ENCODE measurements around the gene TMEM132D. TPM values are rescaled to one million over a fixed set of nuclear protein-coding genes. Genes with fewer than 3 reads are reported as not detected.

Gene TMEM132D
- total RNA-seq, 1 experiment from 2014 or later, result 0.26 TPM

DNA sequence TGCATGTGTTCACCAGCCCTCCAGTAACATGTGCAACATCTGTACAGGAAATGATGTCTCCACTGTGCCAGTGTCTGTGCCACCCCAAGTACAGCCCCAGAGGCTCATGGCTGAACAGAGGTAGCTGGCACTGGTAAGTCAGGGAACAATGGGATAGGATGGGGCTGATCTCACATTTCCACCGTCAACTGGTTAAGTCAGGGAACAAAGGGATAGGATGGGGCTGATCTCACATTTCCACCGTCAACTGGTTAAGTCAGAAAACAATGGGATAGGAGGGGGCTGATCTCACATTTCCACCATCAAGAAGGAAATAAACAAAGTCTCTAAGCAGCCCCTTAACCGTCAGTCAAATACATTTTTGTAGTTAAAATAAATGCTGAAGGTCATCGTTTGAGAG, 246.6 kb downstream of the TMEM132D start:
- H3K36me3 ChIP-seq, result no peaks in the 10 kb centered on the region
- H3K4me1 ChIP-seq, result peaks cover 4% of the 10 kb centered on the region; the same call in 1 of the 2 replicates
- H3K4me3 ChIP-seq, result no peak overlapping the region
- H3K27ac ChIP-seq, result no peak overlapping the region
- no peaks in the 10 kb centered on the region for H3K27me3 ChIP-seq
- no peaks in the 10 kb centered on the region for H3K9me3 ChIP-seq (replicated peaks)
- no peak for DNase-seq

DNA sequence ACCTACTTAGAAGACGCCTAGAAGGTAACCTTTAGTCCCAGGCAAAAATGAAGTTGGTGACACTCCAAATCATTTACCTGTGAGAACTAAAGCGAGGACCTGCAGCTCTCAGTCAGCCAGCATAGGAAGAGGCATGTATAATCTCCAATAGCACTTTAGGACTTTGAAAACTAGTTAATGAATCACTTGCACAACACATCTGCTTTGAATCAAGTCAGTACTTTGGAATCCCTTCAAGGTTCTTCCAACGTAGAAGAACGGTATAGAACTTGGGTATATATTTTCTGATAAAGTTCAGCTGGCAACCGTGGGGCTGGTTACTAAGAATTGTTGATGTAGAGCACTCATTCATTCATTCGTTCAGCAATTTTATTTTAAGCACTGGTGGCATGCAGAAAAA, 251.9 kb downstream of the TMEM132D start:
- H3K27ac ChIP-seq, result no peak overlapping the region
- H3K27me3 ChIP-seq, result no peaks in the 10 kb centered on the region
- H3K4me3 ChIP-seq, result no peak overlapping the region

GRCh38 chr12:129641926-129642325, 261.9 kb downstream of the TMEM132D start:
- Histone ChIP-seq H3K4me3 (no peak overlapping the region), H3K27ac (no peak overlapping the region), H3K36me3 (no peaks in the 10 kb centered on the region), H3K9me3 (replicated peaks) (no peaks in the 10 kb centered on the region), H3K27me3 (no peaks in the 10 kb centered on the region), H3K4me1 (no peaks in the 10 kb centered on the region)
- no peak for DNase-seq

More for the DNA sequence above, 251.9 kb downstream of the TMEM132D start:
- no peaks in the 10 kb centered on the region for H3K4me1 ChIP-seq
- no peaks in the 10 kb centered on the region for H3K9me3 ChIP-seq (replicated peaks)
- DNase-seq, result no peak
- no peaks in the 10 kb centered on the region for H3K36me3 ChIP-seq

DNA sequence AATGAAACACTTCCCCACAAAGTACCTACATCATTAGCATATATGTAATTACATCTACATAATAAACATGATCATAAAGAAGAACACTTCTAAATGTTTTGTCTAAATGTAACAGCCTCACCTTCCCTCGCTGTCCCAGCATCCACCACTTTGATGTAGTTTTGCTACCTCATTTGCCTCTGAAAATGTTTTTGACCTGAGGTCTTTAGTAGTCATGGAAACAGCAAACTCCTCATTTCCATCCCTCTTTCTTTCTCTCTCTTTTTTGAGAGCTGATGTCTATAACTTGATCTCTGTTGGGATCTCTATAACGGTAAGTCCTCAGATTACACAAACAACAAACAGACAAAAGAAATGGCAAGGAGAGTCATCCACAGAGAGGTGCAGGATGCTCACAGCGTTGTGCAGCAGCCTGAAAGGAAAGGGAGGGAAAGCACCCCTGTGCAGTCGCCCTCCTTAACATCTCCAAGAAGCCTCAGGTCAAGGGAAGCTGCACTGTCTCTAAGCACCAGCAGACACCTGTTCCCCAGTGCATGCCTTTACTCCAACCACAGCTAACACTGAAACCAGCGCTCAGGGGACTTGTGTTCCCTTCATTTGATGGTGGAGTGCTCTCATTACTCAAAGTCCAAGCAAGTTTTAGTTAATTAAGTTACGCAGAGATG, 268.7 kb downstream of the TMEM132D start:
- DNase-seq, result no peak

GRCh38 chr12:129631316-129631715, 272.5 kb downstream of the TMEM132D start:
- no peaks in the 10 kb centered on the region for H3K9me3 ChIP-seq (replicated peaks)
- no peaks in the 10 kb centered on the region for H3K36me3 ChIP-seq
- no peaks in the 10 kb centered on the region for H3K27me3 ChIP-seq
- no peak overlapping the region for H3K27ac ChIP-seq
- DNase-seq, result no peak
- H3K4me3 ChIP-seq, result no peak overlapping the region
- H3K4me1 ChIP-seq, result peaks cover 11% of the 10 kb centered on the region

More for the DNA sequence above, 268.7 kb downstream of the TMEM132D start:
- no peak overlapping the region for H3K27ac ChIP-seq
- peaks cover 6% of the 10 kb centered on the region for H3K4me1 ChIP-seq
- no peaks in the 10 kb centered on the region for H3K36me3 ChIP-seq
- no peak overlapping the region for H3K4me3 ChIP-seq
- no peaks in the 10 kb centered on the region for H3K9me3 ChIP-seq (replicated peaks)
- H3K27me3 ChIP-seq, result no peaks in the 10 kb centered on the region

DNA sequence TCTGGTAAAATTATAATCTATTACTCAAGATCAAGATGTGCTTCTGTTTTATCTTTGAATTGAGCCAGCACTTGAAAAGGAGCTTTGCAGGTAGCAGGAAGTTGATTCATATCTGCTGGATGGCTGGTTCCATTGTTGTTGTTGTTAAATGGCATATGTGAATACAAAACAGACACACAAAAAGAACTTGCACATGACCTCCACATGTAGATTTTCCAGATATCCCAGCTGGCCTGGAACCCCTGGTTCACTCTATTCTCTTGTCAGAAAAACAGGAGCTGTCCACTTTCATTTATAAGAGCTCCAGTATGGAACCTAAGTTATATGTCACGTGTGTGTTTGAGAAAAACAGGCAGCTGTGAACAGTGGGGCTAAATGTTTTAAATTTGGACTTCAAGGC, 273.9 kb downstream of the TMEM132D start:
- Histone ChIP-seq H3K4me1 (peaks cover 11% of the 10 kb centered on the region), H3K4me3 (no peak overlapping the region), H3K27me3 (no peaks in the 10 kb centered on the region), H3K9me3 (replicated peaks) (no peaks in the 10 kb centered on the region), H3K27ac (no peak overlapping the region), H3K36me3 (no peaks in the 10 kb centered on the region)
- peak in 1 of 2 experiments; percentile 44 for DNase-seq

DNA sequence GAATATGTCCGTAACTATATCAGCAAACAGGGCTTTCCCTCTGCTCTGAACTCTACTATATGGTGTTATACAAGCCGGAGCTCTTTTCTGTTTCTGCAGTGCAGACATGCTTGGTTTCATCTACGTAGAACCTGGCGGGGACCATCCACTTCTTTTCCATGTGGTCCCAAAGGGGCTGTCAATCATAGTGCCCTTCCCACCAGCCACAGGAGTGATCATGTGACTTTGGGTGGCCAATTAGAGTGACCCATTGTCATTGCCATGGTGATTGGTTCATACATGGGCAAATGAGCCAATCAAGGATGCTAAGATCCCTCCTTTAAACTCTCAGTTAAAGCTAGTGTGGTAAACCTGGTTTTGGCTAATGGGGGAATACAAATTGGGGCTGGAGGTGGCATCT, 281.3 kb downstream of the TMEM132D start:
- H3K9me3 ChIP-seq (replicated peaks), result no peaks in the 10 kb centered on the region
- H3K4me1 ChIP-seq, result no peaks in the 10 kb centered on the region
- H3K36me3 ChIP-seq, result no peaks in the 10 kb centered on the region
- no peak overlapping the region for H3K4me3 ChIP-seq
- DNase-seq, result no peak
- no peak overlapping the region for H3K27ac ChIP-seq
- no peaks in the 10 kb centered on the region for H3K27me3 ChIP-seq

DNA sequence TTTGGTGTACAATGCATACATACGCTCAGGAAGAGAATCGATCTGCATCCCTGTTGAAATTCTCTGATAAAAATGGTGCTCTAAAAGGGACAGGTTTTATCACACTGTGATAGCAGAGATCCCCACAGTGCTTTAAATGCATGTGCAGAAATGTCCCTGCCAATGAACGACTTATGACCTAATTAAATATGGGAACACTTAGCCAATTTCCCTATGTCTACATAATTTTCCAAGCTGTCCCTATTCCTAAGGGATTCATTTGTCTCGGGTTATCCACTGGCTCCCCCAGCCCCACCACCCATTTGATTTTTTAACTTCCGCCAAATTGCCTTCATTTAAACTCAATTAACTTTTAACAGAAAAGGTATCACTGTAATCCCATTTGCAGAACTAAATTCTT, 284.6 kb downstream of the TMEM132D start:
- H3K4me1 ChIP-seq, result peaks cover 6% of the 10 kb centered on the region
- no peaks in the 10 kb centered on the region for H3K9me3 ChIP-seq (replicated peaks)

DNA sequence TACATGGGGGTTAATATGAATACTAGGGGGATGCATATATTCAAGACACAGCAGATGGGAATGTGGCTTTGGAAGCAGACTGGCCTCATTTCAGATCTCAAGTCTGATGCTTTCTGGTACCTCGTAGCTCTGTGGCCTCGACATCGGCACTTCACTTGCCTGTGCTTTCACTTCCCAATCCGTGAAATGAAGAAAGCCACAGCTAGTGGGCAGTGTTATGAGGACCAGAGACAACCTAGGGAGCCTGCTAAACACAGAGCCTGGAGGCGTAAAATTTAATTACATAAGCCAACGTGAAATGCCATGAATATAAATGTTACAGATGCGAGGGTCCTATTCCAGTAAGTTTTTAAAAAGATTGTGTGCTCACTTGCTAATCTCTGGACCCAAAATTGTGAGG, 286.0 kb downstream of the TMEM132D start:
- no peaks in the 10 kb centered on the region for H3K27me3 ChIP-seq
- no peak overlapping the region for H3K4me3 ChIP-seq
- DNase-seq, result no peak
- H3K27ac ChIP-seq, result no peak overlapping the region
- H3K9me3 ChIP-seq (replicated peaks), result no peaks in the 10 kb centered on the region
- H3K36me3 ChIP-seq, result no peaks in the 10 kb centered on the region
- H3K4me1 ChIP-seq, result peaks cover 16% of the 10 kb centered on the region

More for the DNA sequence above, 284.6 kb downstream of the TMEM132D start:
- DNase-seq, result no peak
- no peaks in the 10 kb centered on the region for H3K27me3 ChIP-seq
- H3K27ac ChIP-seq, result no peak overlapping the region
- H3K4me3 ChIP-seq, result no peak overlapping the region
- no peaks in the 10 kb centered on the region for H3K36me3 ChIP-seq

GRCh38 chr12:129615001-129615400, 288.8 kb downstream of the TMEM132D start:
- Histone ChIP-seq H3K36me3 (no peaks in the 10 kb centered on the region), H3K9me3 (replicated peaks) (no peaks in the 10 kb centered on the region), H3K27ac (peak overlapping the region; percentile 83), H3K4me1 (peaks cover 29% of the 10 kb centered on the region), H3K4me3 (peak overlapping the region; percentile 27), H3K27me3 (no peaks in the 10 kb centered on the region)
- DNase-seq, result no peak

- peak; percentile 79 to 82 for DNase-seq
- Histone ChIP-seq H3K9me3 (replicated peaks) (no peaks in the 10 kb centered on the region), H3K27ac (peak overlapping the region; percentile 83), H3K27me3 (no peaks in the 10 kb centered on the region), H3K36me3 (no peaks in the 10 kb centered on the region), H3K4me1 (peaks cover 29% of the 10 kb centered on the region), H3K4me3 (peak overlapping the region; percentile 27)
These were observed 289.5 kb downstream of the TMEM132D start for GRCh38 chr12:129614221-129614885.

GRCh38 chr12:129613314-129613713, 290.5 kb downstream of the TMEM132D start:
- DNase-seq, result no peak
- no peak overlapping the region for H3K27ac ChIP-seq
- H3K27me3 ChIP-seq, result no peaks in the 10 kb centered on the region
- H3K4me1 ChIP-seq, result peaks cover 32% of the 10 kb centered on the region
- H3K36me3 ChIP-seq, result no peaks in the 10 kb centered on the region
- H3K9me3 ChIP-seq (replicated peaks), result no peaks in the 10 kb centered on the region
- no peak overlapping the region for H3K4me3 ChIP-seq

DNA sequence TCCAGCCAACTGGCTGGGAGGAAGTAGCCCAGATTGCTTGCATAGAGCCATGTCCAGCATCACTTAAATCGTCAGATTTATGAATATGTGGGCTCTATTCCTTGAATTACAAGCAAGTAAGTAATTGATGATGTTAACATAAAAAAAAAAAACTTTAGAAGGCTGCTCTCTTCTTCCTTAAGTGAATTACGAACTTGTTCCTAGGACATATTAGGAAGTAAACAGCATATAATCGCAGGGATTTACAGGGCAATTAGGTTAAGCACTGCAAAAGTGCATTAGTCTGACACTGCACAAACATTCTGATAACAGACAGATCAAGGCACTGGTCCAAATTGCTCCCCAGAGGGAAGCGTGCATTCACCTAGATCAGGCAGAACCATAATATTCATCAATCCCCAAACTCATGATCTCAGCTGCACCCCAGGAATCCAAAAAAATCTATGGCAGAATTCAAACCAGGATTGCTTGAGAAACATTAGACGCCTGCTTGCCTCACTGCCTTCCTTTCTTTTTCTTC, 293.2 kb downstream of the TMEM132D start:
- Histone ChIP-seq H3K9me3 (replicated peaks) (no peaks in the 10 kb centered on the region), H3K4me1 (peaks cover 49% of the 10 kb centered on the region), H3K27ac (peak overlapping the region; percentile 10; the same call in 1 of the 2 replicates), H3K36me3 (no peaks in the 10 kb centered on the region), H3K27me3 (no peaks in the 10 kb centered on the region), H3K4me3 (no peak overlapping the region)
- DNase-seq, result no peak

GRCh38 chr12:129607756-129608155, 296.1 kb downstream of the TMEM132D start:
- Histone ChIP-seq H3K27me3 (no peaks in the 10 kb centered on the region), H3K36me3 (no peaks in the 10 kb centered on the region), H3K27ac (peak overlapping the region; percentile 55; the same call in 1 of the 2 replicates), H3K9me3 (replicated peaks) (no peaks in the 10 kb centered on the region), H3K4me3 (no peak overlapping the region), H3K4me1 (peaks cover 33% of the 10 kb centered on the region)
- DNase-seq, result peak in 1 of 2 experiments; percentile 37

- Histone ChIP-seq H3K27ac (peak overlapping the region; percentile 55; the same call in 1 of the 2 replicates), H3K27me3 (no peaks in the 10 kb centered on the region), H3K4me1 (peaks cover 33% of the 10 kb centered on the region), H3K9me3 (replicated peaks) (no peaks in the 10 kb centered on the region), H3K4me3 (no peak overlapping the region), H3K36me3 (no peaks in the 10 kb centered on the region)
- peak; percentile 71 to 88 for DNase-seq
These were observed 296.5 kb downstream of the TMEM132D start for GRCh38 chr12:129607301-129607700.

All from SJCRH30 (cell line).